ENCODE measurements around the gene SCGB1A1. TPM values are rescaled to one million over a fixed set of nuclear protein-coding genes. Genes with fewer than 3 reads are reported as not detected.

Gene SCGB1A1
- polyA plus RNA-seq, 3 donors = not detected

- TF ChIP-seq CTCF (IDR thresholded peaks at IDR 0.05) = no peak
- H3K9me3 Mint-ChIP-seq = peaks cover 0 to 4% (median 0%) of the 10 kb centered on the region in 7 donors
- H3K4me2 ChIP-seq (replicated peaks; ENCODE audit: extremely low read depth, low read length, poor library complexity, severe bottlenecking) = peak overlapping the region; percentile 60
Measured at GRCh38 chr11:62458212-62459002, 39.6 kb downstream of the SCGB1A1 start.

GRCh38 chr11:62459080-62459479 lies 40.2 kb downstream of the SCGB1A1 start:
- no peaks in the 10 kb centered on the region for H3K79me2 ChIP-seq (ENCODE audit: insufficient read depth, low read length)
- peak overlapping the region; percentile 73 for H2AFZ ChIP-seq (ENCODE audit: insufficient read depth, low read depth, low read length, poor library complexity, severe bottlenecking)
- H3K9me3 ChIP-seq (replicated peaks in 1 of 2; ENCODE audit: control insufficient read depth in 1 of 2, insufficient read depth in 1 of 2, low read length in 2 of 2) = no peaks in the 10 kb centered on the region
- peaks cover 46 to 77% of the 10 kb centered on the region in 2 donors for H3K4me1 ChIP-seq (ENCODE audit: control insufficient read depth in 1 of 2, insufficient read depth in 2 of 2, low read length in 2 of 2)
- peak in 2 of 3 donors; percentile 39 to 57 for DNase-seq
- Mint-ChIP-seq H3K9me3 (peaks cover 0 to 4% (median 0%) of the 10 kb centered on the region in 7 donors), H3K27me3 (ENCODE audit: low read depth in 3 of 3) (peaks cover 0 to 6% (median 3%) of the 10 kb centered on the region in 3 donors), H3K36me3 (peaks cover 0 to 6% of the 10 kb centered on the region in 2 donors), H3K4me3 (no peak overlapping the region), H3K4me1 (peaks cover 54% of the 10 kb centered on the region), H3K27ac (peak overlapping the region; percentile 46 to 88 (median 78))
- H3K9ac ChIP-seq (ENCODE audit: insufficient read depth, low read length, poor library complexity, severe bottlenecking) = no peak overlapping the region
- H4K20me1 ChIP-seq (ENCODE audit: insufficient read depth, low read length) = no peaks in the 10 kb centered on the region
- H3K4me2 ChIP-seq (replicated peaks; ENCODE audit: extremely low read depth, low read length, poor library complexity, severe bottlenecking) = peak overlapping the region; percentile 60
- H3K27me3 ChIP-seq (ENCODE audit: control insufficient read depth in 2 of 2, insufficient read depth in 2 of 2, low read length in 2 of 2) = no peaks in the 10 kb centered on the region
- intact Hi-C loops (cut with micrococcal nuclease) = no loop called here
- H3K4me3 ChIP-seq (replicated peaks in 1 of 3; ENCODE audit: low read depth in 2 of 3, low read length in 3 of 3) = peak overlapping the region in 1 of 3 experiments; percentile 41
- 100% methylated on average over 1 of the region's 1 CpG for WGBS (ENCODE audit: insufficient coverage)
- peak overlapping the region in 1 of 2 donors; percentile 81 for H3K27ac ChIP-seq (ENCODE audit: low read depth in 1 of 2, low read length in 2 of 2)
- no peak for TF ChIP-seq CTCF (IDR thresholded peaks at IDR 0.05)
- H3K36me3 ChIP-seq (replicated peaks in 1 of 2; ENCODE audit: control insufficient read depth in 1 of 2, insufficient read depth in 2 of 2, low read length in 2 of 2) = no peaks in the 10 kb centered on the region

More at GRCh38 chr11:62458212-62459002, 39.6 kb downstream of the SCGB1A1 start:
- no CpG with 5 or more reads among the region's 4 CpGs for WGBS (ENCODE audit: insufficient coverage)
- Histone ChIP-seq H4K20me1 (ENCODE audit: insufficient read depth, low read length) (no peaks in the 10 kb centered on the region), H3K4me1 (ENCODE audit: control insufficient read depth in 1 of 2, insufficient read depth in 2 of 2, low read length in 2 of 2) (peaks cover 44 to 73% of the 10 kb centered on the region in 2 donors), H3K27me3 (ENCODE audit: control insufficient read depth in 2 of 2, insufficient read depth in 2 of 2, low read length in 2 of 2) (no peaks in the 10 kb centered on the region), H2AFZ (ENCODE audit: insufficient read depth, low read depth, low read length, poor library complexity, severe bottlenecking) (peak overlapping the region; percentile 73), H3K79me2 (ENCODE audit: insufficient read depth, low read length) (no peaks in the 10 kb centered on the region), H3K27ac (ENCODE audit: low read depth in 1 of 2, low read length in 2 of 2) (peak overlapping the region in 1 of 2 donors; percentile 81), H3K9me3 (replicated peaks in 1 of 2; ENCODE audit: control insufficient read depth in 1 of 2, insufficient read depth in 1 of 2, low read length in 2 of 2) (no peaks in the 10 kb centered on the region), H3K4me3 (replicated peaks in 1 of 3; ENCODE audit: low read depth in 2 of 3, low read length in 3 of 3) (peak overlapping the region in 1 of 3 experiments; percentile 41), H3K9ac (ENCODE audit: insufficient read depth, low read length, poor library complexity, severe bottlenecking) (peak overlapping the region; percentile 15), H3K36me3 (replicated peaks in 1 of 2; ENCODE audit: control insufficient read depth in 1 of 2, insufficient read depth in 2 of 2, low read length in 2 of 2) (no peaks in the 10 kb centered on the region)
- Mint-ChIP-seq H3K4me1 (peaks cover 50% of the 10 kb centered on the region), H3K4me3 (peak overlapping the region in 1 of 2 donors; percentile 78), H3K27ac (peak overlapping the region; percentile 46 to 89 (median 80)), H3K36me3 (peaks cover 0 to 6% of the 10 kb centered on the region in 2 donors), H3K27me3 (ENCODE audit: low read depth in 3 of 3) (peaks cover 0 to 7% (median 3%) of the 10 kb centered on the region in 3 donors)
- intact Hi-C loops (cut with micrococcal nuclease) = no loop called here
- DNase-seq = peak in 1 of 3 donors; percentile 16
